Left hindlimb (tissue), 1 donor: ENCODE data around the gene OBI1.

Source experiments
- DNase-seq: peaks from one replicate; pipeline ENCODE4 v3.0.0-alpha.2; 2018

Gene OBI1

DNA sequence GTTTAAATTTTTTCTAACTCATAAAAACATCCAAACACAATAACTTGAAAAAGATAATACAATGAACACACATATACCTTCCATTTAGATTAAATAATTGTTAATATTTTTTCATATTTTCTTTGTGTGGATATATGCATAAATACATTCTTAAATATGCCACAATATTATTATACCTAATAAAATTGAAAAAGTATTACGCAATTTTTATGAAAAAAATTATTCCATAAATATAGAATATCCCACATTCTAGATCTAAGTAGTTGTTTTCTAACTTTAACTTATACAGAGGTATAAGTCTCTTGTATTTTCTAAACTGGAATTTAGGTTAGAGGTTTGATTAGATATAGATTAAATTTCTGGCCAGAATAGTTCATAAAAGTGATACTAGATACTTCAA, 89.9 kb downstream of the OBI1 start:
- DNase-seq: no peak

DNA sequence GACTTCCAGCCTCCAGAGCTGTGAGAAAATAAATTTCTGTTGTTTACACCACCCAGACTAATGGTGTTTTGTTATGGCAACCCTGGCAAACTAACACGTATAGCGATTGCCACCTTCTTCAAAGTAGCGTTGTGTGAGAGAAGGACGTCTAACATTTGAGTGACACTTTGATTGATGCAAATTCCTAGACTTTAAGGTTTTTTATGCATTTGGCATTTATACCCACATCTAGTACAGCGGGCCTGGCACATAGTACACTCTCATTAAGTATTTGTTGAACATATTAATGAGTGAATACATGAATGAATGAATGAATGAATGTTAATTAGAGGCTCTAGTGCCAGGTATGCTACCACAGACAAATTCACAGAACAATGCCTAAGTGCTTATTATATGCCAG, 92.3 kb downstream of the OBI1 start:
- DNase-seq: no peak
